Activated naive CD8-positive, alpha-beta T cell treated with anti-CD3 and anti-CD28 coated beads, Interleukin-2, amount 50 U/mL, for 16 hours (primary cell): ENCODE data around the gene RAB30.
A peak's percentile ranks its signal among the peaks of the same experiment; 100 is the strongest.

Experiments
- DNase-seq: peaks from one replicate; pipeline ENCODE4 v3.0.0-alpha.2; 2020; ENCODE audit warnings: low read depth, low spot score

Gene RAB30, protein sequence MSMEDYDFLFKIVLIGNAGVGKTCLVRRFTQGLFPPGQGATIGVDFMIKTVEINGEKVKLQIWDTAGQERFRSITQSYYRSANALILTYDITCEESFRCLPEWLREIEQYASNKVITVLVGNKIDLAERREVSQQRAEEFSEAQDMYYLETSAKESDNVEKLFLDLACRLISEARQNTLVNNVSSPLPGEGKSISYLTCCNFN

DNA sequence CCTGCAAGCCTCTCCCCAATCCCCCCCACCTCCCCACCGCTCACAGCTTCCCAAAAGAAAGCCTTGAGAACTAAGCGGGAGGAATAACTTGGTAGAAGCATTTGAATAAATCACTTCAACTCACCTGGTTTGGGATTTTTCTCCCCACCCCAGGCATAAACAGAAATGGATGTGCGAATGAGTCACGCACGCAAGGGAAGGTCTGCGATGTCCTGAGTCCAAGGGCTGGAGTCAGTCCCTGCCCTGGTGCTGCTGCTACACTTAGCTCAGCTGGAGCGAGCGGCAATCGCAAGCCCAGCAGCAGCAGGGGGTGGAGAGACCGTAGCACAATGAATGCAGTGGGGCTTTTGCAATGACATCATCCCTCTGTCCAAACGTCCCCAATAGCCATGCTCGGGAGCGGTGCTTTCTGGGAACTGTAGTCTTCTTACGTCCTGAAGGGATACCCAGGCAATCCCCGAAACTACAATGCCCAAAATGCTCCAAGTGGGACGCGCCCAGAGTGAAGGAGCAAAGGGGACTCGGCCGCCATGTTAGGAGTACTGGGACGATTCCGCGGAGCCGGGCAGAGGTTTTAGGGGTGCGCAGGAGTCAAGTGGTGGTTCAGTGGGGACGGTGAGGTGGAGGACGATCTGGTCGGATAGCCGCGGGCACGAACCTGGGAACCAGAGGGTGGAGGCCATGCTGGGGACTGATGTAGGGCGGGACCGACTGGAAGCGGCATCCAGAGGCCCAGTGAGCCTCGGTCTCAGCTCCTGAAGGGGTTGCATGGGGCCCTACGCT lies at the start of gene RAB30:
RAB30 (minus strand) TSS at position 331 of the 783 bp plus-strand sequence. CDS start 74,581 bp downstream, outside the sequence.
- DNase-seq: peak; percentile 83

DNA sequence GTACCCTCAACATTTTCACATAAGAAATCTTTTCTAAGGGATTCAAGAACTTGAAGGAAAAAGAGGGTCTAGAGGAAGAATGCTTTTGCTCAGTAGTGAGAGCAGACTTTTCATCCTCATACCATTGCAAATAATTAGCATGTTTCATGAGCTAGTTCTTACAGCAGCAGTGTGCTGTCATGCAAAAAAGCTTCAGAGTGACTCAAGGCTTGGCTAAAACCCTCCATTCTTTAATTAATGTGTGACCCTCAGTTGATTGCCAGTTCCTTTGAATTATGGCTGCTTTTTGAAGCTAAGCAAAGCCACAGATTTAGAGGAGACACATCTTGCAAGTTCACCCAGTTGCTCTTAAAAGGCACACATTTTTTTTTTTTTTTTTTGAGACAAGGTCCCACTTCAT lies 48.6 kb upstream of the RAB30 start:
- DNase-seq: no peak

DNA sequence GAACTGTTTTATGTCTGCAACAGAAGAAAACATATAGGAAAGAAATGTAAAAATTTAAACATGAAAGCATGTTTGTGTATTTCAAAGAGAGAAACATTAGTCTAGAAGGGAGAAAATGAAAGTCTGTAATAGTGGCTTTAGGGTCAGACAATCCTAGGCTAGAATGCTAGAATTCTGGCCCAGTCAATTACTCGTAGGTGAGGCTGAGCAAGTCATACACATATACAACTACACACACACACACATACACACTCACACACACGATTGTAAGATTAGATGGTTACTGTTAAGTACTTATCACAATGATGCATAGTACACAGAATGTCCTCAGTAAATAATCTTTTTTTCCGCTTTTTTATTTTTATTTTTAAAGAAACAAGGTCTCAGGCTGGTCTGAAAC lies 47.5 kb upstream of the RAB30 start:
- DNase-seq: no peak

GRCh38 chr11:83118814-83119213 lies 47.1 kb upstream of the RAB30 start:
- DNase-seq: no peak

- no peak for DNase-seq
Measured at GRCh38 chr11:83116015-83116641, 44.4 kb upstream of the RAB30 start.

- DNase-seq: no peak
Measured at GRCh38 chr11:83115551-83115950, 43.9 kb upstream of the RAB30 start.

DNA sequence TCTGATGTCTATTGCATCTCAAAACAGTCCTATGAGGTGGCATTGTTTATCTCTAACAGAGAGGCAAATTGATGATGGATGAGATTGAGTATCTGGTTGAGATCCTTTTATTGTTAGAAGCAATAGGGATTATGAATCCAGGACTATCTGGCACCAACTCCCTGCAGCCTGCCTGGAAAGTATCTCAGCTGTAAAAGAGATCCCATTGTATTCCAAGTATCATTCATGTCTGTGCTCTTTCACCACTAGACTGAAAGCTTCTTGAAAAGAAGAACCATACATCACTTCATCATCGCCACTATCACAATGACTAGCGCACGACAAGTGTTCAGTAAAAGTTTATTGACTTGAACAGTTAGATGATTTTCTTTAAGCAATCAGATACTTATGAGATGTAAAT lies 43.3 kb upstream of the RAB30 start:
- DNase-seq: no peak

DNA sequence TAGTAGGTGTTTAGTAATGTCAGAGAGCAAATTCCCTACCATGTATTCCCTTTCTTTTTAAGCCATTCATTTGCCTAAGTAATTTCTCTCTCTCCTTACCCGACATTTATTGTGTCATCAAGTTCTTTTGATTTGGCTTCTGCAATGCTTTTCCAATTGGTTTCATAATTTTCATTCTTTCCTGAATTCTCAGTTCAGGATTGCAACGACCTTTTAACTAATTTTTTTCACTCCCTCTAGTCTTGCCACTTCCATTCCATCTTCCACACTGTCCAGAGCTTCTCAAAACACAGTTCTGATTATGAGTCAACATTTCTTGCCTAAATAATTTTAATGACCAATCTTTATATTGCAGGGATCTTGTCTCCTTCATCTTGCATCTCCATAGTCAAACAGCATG lies 41.2 kb upstream of the RAB30 start:
- DNase-seq: no peak

DNA sequence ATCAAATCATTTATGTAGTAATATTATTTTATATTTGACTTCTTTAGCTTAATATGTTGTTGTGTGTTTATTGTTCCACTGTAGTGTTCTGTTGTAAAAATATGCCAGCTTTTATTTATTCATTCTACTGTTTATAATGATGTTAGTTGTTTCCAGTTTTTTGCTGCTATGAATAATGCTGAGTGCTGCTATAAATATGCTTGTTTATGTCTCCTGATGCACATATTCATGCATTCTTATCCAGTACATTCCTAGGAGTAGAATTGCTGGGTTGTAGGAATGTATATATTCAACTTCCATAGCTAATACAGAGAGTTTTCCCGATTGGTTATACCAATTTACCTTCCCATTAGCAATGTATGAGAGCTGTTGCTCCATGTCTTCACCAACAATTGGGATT lies 33.5 kb upstream of the RAB30 start:
- DNase-seq: no peak

GRCh38 chr11:83102834-83103233 lies 31.1 kb upstream of the RAB30 start:
- DNase-seq: no peak

GRCh38 chr11:83097429-83098075 lies 25.9 kb upstream of the RAB30 start:
- DNase-seq: no peak

GRCh38 chr11:83093634-83094033 lies 21.9 kb upstream of the RAB30 start:
- no peak for DNase-seq

GRCh38 chr11:83092488-83093384 lies 21.0 kb upstream of the RAB30 start:
- no peak for DNase-seq

DNA sequence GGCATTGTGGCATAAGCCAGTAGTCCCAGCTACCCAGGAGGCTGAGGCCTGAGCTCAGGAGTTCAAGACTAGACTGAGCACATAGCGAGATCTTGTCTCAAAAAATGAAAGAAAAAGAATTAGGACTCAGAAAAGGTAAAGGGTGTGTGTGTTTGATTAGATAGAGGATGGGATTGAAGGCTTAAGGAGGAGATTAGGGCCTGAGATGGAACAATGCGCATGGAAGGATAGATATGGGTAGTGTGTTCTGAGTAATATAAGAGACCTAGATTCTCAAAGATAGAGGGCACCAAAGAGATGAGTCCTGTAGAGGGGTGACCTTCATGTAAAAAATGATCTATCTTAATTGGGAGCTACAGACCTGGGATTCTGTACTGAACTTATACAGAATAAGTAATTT lies 17.3 kb upstream of the RAB30 start:
- DNase-seq: no peak

- DNase-seq: no peak
Measured at GRCh38 chr11:83087035-83087434, 15.3 kb upstream of the RAB30 start.

- DNase-seq: no peak
Measured at GRCh38 chr11:83079820-83080219, 8.1 kb upstream of the RAB30 start.

DNA sequence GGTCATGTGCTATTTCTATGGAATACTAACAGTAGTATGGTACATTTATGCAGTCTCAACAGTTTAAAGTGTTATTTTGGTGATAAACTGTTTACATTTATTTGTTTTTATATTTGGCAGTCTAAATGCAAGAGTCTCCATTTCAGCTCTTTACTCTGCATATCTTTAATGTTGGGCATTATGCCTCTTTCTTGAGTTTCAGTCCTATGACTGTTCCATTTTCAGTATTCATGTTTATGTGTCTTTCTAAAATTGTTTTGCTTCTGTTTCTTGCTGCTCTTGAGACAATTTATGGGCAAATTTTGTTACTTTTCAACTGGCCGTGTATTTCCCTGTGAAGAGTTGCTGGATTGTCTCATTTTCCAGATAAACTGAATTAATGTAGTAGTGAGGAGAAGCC lies 6.6 kb upstream of the RAB30 start:
- DNase-seq: no peak

DNA sequence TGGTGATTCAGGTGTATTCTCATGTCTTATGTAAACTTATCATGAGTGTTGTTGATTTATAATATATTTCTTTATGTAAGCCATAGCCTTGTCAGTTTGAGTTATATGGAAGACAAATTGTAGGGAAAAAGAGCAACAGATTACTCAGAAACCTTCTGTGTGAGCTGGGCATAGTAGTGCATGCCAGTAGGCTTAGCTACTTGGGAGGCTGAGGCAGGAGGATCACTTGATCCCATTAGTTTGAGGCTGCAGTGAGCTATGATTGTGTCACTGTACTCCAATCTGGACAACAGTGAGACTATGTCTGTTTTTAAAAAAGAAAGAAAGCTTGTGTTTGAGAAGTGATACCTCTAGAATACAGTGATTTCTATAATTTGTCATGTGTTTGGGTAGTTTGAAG lies 2.2 kb upstream of the RAB30 start:
- DNase-seq: no peak

DNA sequence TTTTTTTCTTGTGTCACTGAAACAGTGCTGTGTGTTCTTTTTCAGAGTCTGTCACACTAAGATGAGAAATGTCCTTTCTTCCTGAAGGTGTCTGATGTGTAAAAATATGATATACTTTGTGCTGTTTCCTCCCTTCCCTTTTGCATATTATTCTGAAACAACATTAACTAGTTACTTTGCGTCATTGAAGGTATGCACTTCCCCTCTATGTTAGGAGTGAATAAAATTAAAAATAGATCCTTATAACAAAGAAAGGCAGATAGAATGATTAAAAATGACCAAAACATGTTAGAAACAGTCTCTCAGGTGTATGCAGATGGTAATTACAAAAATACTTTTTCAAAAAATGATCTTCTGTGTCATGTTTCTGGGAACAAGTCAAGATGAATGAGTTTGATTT lies 1.6 kb upstream of the RAB30 start:
- DNase-seq: no peak

- DNase-seq: no peak
Measured at GRCh38 chr11:83072350-83073242, 899 bp upstream of the RAB30 start.
